Activated CD8-positive, alpha-beta memory T cell treated with anti-CD3 and anti-CD28 coated beads for 4 hours (primary cell): ENCODE measurements around the gene PDE5A.
"Not testable (repeated sequence)": the region's sequence is repeated elsewhere in the genome, so short reads cannot be mapped to it uniquely, and the experiment has no call there.

Source experiments
- DNase-seq, 2 donors: peaks; one replicate each; pipeline ENCODE4 v3.0.0-alpha.2; 2020; ENCODE audit warnings: low read depth in 2 of 2

Gene PDE5A

DNA sequence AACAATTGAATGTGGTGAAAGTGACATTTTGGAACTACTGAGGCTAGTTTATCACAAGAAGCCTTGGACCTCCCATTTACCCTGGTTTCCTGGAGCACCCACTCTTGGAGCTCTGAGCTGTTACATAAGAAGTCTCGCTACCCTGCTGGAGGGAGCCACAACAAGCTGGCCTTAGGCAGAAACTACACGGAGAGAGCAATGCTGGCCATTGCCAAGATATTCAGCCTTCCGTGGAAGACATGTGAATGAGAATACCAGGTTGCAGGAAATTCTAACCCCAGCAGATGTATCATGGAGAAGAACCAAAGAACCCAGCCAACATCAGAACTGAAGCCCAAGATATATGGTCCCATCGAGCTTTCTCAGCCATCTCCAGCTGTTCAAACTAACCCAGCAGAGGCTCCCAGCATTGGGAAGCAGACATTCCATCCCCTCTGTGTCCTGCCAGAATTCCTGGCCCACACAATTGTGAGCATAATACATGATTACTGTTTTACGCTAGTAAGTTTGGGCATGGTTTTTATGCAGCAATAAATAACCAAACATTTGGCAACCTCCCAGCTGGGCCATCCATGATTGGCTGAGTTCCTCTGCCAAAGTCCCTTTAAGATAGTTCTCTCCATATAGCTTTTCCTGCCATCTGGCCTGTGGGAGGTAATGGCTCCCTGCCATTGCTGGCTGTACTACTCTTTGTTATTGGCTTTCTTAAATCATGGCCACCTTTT, 17.9 kb upstream of the PDE5A start:
- DNase-seq: no peak

DNA sequence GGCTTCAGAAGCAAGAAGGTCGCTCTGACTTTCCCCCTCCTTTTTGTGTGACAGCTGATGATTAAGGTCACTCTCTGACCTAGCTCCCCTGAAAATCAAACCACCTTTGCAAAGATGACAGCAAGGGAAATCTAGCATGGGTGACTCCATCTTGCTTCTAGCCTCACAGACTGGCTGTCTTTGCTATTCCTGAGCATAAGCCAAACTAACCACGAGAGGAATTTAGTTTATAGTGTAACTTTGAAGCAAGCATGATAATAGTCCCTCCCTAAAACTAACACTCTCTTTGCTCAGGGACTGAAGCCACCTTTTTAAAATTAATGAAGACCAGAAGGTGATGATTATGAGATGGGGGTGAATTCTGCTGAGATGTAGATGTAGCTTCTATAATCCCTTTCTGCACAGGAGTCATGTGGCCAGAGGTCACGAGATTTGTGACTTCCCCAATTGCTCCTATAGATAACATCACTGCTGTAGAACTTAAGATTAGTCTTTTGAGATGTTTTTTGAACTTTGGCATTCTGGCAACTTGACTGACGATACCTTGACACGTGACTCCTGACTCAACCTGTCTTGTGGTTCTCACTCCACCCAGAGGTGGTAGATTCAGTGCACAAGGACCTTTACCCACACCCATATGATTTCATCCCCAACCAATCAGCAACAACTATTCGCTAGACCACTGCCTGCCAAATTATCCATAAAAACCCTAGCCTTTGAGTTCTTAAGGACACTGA, 14.9 kb upstream of the PDE5A start:
- no peak for DNase-seq

DNA sequence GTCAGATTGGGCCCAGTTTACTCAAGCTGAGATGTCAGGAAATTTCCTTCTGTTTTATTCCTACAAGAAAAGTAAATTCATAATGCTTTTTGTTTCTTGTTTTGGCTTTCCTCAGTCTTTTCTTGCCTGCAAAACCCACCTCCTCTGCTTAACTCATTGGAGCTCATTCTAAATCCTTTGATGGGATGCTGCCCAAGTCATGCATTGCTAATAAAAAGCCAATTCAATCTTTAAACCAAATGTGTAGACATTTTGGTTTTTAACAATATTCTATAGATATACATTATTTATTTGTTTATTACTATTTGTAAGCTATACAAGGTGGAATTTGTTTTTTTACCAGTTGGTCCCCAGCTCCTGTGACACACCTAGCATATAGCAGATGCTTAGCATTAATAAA, 13.2 kb upstream of the PDE5A start:
- DNase-seq: no peak

DNA sequence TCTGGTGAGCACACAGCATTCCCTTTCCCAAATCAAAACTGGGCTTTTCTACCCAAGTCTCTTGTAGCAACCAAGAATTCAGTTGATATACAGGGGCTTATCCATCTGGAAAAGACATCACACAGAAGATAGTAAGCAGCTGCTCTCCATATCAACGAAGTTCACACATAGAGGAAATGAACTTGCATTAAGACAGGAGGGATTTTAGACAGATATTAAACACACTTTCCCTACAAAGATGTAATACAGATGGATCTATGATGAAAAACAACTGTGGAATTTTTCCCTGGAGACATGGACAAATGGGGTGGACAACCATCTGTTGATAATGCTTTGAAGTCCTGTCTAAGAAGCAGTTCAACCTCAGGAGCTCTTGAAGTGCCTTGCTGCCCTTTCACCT, 9.8 kb upstream of the PDE5A start:
- no peak for DNase-seq

DNA sequence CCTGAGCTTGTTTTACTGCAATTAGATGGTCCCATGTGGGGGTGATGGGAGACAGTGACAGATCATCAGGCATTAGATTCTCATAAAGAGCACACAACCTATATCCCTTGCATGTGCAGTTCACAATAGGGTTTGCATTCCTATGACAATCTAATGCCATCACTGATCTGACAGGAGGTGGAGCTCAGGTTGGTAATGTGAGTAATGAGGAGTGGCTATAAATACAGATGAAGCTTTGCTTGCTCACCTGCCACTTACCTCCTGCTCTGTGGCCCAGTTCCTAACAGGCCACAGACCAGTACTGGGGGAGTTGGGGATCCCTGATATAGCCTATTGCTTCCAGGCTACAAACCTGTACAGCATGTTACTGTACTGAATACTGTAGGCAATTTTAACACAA, 8.2 kb upstream of the PDE5A start:
- not testable (repeated sequence) for DNase-seq

DNA sequence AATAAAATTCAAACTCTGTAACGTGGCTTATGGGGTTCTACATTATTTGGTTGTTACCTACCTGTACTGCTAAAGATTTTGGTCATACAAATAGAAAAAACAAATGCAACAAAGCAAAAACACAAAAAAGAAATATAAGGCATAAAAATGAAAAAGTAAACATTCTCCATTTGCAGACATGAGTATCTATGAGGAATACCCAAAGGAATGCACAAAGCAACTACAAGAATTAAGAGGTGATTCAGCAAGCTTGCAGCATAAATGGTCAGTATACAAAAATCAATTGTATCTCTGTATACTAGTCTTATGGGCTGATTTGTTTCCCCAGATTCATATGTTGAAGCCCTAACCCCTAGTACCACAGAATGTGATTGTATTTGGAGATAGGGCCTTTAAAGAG, 3.6 kb upstream of the PDE5A start:
- DNase-seq: no peak

DNA sequence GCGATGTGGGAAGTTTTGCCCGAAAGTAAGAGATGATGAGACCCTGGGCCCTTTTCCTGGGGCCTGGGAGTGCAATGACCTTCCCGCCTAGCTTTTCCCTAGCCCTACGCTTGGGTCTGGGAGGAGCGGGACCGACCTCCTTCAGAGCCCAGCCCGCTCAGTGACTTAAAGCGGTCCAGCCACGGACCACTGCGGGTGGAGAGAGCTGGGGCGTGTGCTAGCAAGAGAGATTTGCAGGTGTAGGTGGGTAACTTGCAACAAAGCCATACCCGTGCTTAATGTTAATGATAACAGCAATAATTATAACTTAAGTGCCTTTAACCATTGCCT, 503 bp upstream of the PDE5A start:
- DNase-seq: no peak

DNA sequence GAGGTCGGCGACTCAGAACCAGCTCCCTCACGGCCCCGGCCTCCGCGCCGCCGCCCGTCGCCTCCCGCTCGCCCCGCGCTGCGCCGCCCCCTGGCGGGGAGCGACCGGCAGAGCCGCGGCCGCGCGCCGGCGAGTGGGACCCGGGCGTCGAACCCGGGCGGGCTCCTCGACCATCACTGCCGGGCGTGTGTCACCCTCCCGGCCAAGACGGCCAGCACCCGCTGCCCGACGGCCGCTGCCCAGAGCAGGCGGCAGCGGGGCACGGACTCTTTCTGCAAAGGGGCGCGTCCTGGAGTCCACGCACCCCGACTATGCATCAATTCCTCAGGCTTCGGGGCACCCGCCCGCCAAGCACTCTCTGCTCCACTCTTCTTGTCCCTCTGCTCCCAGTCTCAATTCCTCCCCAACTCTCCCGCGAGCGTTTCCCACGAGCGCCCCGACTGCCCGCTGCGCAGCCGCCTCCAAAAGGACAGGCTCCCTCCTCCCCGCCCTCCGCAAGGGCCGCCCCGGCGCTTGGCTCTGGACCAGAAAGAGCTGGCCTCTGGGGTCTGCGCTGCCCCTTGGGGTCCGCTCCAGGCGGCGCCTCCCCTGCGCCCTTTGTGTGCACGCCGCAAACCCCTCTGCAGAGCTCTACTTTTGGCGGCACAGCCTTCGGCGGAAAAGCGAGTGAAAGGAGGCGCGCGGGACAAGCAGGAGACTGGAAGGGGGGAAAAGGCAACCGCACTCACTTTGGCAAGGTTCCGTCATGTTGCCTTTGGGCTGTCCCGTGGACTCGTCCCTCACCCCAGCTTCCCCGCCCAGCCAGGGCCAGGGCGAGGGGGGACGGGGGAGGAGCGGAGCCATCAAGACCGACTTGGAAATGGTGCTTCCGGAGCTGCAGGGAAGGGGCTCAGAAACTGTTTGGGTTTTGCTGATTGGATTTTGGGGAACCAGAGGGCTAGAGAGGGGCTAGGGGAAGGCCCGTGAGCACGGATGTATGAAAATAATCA, 1.0 kb downstream of the PDE5A start:
- DNase-seq: no peak

DNA sequence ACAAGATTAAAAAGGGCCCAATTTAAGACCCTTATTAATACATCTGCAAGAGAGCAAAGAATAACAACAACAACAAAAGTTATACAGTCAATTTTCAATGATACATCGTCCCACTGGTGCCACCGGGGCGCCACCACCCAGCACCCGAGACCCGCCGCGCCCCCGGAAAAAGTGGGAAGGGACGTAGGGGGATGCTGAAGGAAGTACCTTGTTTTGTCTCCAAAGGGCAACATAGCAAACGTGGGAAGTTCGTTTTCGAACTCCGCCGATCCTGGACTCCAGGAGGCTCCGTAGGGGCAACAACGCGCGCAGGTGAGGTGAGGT, 1.7 kb downstream of the PDE5A start:
- no peak for DNase-seq

DNA sequence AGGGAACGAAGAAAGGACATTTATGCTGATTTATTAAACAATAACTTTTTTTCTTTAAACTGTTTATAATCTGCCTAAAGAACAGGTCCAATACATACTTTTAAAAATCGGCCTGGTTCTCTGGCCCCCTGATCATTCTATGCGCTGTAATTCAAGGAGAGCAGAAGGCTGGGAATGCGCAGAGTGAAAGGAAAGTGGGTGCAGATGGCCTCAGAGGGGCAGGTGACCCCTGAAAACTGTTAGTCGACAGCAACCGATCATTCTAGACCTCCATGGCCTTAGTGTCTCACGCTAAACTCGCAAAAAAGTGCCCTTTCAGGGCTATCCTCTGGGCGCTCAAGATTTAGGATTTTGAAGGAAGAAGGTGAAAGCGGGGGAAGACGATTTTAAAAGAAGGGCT, 2.2 kb downstream of the PDE5A start:
- DNase-seq: no peak

DNA sequence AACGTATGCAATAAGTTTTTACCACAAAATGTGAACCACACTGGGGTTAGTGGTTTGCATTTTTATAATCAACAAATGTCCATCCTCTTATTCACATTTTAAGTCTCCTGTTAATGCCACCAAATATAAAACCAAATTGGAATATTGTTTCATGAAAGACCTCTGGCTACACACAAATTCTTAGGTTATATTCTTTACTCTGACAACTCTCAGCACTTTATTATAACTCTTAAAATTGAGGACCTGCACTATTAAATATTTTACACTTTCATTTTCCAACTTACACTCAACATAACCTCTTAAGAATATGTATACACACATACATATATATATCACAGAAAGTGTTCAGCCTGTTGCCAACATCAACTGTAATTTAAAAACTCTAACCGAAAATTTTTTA, 2.8 kb downstream of the PDE5A start:
- DNase-seq: no peak

DNA sequence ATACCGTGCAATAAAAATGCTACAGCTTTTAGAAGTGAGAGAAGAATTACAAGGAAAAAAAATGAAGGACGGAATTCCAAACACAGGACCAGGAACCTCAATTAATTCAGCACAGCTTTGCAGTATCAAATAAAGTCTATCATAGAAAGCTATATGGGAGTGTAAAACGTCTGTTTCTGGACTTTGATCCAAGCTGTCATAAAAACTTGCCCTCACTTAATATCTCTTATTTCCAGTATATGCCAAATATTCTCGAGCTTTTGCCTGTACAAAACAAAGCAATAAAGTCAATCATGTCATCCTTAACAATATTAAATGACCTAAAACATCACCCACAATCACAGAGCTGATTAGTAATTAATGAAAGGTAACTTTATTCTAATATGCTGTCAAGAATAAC, 4.2 kb downstream of the PDE5A start:
- DNase-seq: no peak

DNA sequence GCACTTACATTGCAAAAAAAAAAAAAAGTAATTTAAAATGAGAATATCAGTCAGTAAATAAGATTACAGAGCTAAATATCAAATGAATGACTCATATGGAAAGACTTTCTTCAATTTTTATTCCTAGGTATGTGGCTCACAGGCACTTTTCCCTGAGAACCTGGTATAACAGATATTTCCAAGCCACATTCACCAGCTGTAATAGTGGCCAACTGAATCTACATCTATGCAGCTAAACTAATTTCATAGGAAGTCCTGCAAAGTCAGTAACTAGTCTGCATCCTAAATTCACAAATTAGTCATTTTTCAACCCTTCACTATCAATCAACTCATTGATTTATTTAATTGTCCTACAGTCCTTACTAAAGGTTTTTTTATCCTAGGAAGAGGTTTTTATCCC, 5.6 kb downstream of the PDE5A start:
- no peak for DNase-seq

DNA sequence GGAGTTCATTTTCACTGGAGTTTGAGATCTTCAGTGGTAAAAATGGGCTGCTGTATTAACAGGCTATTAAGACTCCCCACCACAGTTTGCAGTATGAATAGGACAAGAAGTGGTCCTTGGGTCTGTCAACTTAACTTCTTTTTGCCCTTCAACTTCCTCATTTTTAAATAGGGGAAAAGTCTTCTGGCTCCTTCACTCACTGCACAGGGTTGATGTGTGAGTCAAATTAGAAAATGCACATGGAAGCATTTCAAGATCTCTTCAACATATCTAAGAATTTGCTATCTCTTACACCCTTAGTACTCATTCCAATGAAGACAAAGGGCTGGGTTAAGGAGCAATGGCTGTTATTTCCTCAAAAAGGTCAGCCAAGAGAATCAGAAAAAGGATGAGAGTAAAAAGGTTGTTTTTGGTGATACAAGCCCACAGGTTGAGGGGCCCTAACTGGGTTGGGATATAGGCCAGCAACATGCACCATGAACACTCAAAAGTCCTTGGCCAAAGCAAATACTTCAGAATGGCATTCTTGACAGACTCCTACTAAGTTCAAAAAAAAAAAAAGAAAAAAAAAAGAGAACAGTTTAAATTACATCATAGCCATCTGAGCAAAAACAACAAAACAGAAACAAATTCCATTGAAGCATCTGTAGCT, 13.4 kb downstream of the PDE5A start:
- DNase-seq: no peak

DNA sequence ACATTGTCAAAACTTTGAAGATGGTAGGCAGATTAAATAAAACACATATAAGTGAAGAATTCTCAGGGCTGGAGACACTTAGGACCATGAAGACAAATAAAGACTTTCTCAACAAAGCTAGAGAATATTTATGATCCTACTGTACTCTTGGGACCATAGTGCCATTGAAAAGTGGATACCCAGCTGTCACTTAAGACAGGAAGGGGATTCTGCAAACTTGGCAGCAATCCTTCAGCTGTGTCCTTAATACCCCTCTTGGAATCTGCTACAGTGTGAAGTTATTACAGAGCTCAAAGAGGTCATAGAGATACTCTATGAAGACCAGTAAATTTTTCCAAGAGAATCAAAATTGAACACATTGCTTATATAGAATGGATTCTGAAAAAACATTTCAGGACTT, 24.3 kb downstream of the PDE5A start:
- DNase-seq: no peak

DNA sequence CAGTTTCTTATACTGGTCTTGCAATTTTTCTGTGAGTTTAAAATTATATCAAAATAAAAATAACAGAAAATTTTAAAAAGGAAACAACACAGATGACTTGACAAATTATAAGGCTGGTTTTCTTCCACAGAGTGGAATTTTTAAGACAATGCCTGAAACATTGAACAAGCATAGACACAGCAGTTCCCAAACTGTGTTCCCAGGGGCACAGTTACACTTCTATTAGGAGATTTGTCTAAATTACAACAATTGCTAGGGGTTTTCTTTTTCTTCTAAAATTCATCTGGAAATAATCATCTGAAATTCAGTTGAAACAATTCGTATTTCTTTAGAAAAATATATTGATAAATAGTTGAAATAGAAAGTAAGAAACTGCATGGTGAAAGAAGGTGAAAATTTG, 26.2 kb downstream of the PDE5A start:
- no peak for DNase-seq

DNA sequence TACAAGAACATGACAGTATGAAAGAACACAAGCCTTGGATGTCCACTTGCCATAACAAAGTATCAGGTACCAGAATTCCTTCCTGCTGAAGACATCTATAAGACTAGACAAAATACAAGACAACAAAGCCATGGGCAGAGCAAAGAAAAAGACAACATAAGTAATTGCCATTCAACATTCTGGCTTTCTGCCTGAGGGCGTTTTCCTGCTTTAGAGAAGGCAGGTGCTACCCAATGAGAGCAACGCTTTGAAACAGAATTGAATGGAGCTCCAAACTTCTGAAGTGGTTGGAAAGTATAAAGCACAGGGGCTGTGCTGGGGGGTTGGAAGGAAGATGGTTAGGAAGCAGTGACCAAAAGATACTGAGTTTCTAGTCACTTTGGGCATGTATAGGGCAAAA, 30.1 kb downstream of the PDE5A start:
- DNase-seq: no peak

DNA sequence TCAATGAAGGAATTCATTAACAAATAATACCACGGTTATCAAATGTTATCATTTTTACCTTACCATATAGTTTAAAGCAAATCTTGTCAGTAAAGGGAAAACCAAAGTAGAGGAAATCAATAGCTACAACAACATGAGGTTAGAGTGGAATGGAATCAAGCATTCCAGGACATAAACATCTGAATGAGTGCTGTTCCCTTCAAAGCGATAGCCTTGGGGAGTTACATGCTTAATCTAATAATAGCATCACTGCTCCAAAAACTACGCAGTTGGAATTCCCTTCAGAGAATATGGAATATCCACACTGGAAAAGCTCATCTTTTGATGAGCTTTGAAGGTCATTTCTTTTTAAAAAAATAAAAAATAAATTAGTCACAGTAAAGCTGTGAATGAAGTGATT, 31.2 kb downstream of the PDE5A start:
- no peak for DNase-seq

DNA sequence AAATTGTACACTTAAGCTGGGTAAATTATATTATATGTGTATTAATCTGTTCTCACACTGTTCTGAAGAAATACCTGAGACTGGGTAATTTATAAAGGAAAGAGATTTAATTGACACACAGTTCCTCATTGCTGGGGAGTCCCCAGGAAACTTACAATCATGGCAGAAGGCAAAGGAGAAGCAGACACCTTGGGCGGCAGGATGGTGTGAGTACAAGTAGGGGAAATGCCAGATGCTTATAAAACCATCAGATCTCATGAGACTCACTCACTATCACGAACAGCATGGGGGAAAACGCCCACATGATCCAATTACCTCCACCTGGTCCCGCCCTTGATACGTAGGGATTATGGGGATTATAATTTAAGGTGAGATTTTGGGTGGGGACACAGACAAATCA, 34.9 kb downstream of the PDE5A start:
- no peak for DNase-seq

DNA sequence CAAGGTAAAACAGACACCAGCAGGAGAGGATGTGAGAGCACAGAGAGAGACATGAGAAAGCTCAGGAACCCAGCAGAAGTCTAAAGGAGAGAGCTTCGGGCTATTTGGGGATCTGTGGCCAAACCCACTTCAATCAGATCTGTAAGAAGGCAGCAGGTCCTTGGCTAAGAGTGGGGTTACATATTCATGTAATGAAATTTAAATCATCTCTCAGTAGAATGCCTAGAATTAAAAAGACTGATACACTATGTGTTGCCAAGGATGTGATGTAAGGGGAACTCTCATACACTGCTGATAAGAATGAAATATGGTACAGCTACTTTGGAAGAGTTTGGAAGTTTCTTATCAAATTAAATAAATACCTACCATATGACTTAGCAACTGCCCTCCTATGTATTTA, 35.8 kb downstream of the PDE5A start:
- DNase-seq: no peak

DNA sequence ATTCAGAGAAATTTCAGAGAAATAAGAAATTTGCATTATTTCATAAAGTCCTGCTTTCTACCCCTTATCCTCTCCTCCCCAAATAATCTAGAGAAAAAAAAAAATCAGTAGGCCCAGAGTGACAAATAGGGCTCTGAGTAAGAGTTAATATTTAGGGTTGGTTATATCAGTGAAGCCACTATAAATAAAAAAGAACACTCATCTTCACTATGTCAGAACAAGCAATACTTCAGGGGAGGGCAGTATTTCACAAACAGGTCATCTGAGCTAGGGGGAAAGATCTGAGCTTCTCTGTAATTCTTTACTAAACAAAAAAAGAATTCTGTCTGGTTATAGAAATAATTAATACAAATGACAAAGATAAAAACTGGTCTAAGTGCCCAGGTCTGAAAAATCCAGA, 39.4 kb downstream of the PDE5A start:
- no peak for DNase-seq

DNA sequence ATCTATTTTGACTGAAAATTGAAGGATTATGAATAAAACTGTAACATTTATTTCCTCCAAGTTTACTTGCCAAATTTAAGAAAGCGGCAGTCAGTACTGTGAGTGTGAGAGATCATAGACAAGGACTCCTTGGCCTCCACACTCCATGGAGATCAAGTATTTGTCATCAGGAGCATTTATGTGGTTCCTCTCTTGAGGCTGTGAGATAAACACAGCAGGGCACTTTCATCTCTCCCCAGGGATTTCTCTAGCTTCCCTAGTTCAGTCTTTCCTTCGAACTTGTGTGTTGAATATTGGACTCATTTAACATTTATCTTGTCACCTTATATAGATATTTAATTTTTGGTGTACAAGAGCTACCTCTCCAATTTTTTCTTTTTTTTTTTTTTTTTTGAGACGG, 40.8 kb downstream of the PDE5A start:
- DNase-seq: no peak
